WTC11 (cell line): ENCODE measurements around the gene MED12L. TPM values are rescaled to one million over a fixed set of nuclear protein-coding genes. Genes with fewer than 3 reads are reported as not detected.

ENCODE experiments used
- ATAC-seq: fragments of 200-7000 bp; cut with Tn5 transposase; 2 replicates; pipeline ENCODE4 v1.10.0; 2021; ENCODE audit warnings: mild to moderate bottlenecking, moderate library complexity
- CTCF ChIA-PET: fragments of 300-600 bp; sonication (Branson Sonifier 250); formaldehyde crosslinking; loops from one replicate; lab custom pipeline; 2021; ENCODE audit warnings: antibody characterized with exemption; lab: Charles Lee
- POLR2A ChIA-PET: fragments of 350-600 bp; sonication (Branson Sonifier 250); formaldehyde crosslinking; loops from one replicate; lab custom pipeline; 2021; ENCODE audit warnings: antibody characterized with exemption; lab: Charles Lee
- DNase-seq: peaks from one replicate; pipeline ENCODE4 v3.0.0; 2021; ENCODE audit warnings: low spot score
- H3K27ac Mint-ChIP-seq: 2 replicates; pipeline ENCODE4 v1.8.0; 2021; ENCODE audit warnings: mixed read lengths
- H3K27me3 Mint-ChIP-seq: 2 replicates; pipeline ENCODE4 v1.8.0; 2021; ENCODE audit warnings: low read depth, mild to moderate bottlenecking, moderate library complexity, mixed read lengths
- H3K36me3 Mint-ChIP-seq: 2 replicates; pipeline ENCODE4 v1.8.0; 2021; ENCODE audit warnings: mixed read lengths
- H3K4me1 Mint-ChIP-seq: 2 replicates; pipeline ENCODE4 v1.8.0; 2022; ENCODE audit warnings: mixed read lengths
- H3K4me3 Mint-ChIP-seq: 2 replicates; pipeline ENCODE4 v1.8.0; 2021; ENCODE audit warnings: mild to moderate bottlenecking, moderate library complexity, mixed read lengths
- H3K9me3 Mint-ChIP-seq: 2 replicates; pipeline ENCODE4 v1.8.0; 2021; ENCODE audit warnings: mixed read lengths
- ELF4 ChIP-seq: sonication (generic); formaldehyde crosslinking; IDR thresholded peaks from 2 replicates; pipeline ENCODE4 v1.8.1; 2022; ENCODE audit warnings: low read depth, mild to moderate bottlenecking, moderate library complexity, missing genetic modification reagents
- KAT7 ChIP-seq: sonication (generic); formaldehyde crosslinking; IDR thresholded peaks from 2 replicates; pipeline ENCODE4 v1.8.1; 2023; ENCODE audit warnings: missing genetic modification reagents, mild to moderate bottlenecking, borderline replicate concordance
- MXD4 ChIP-seq: fragments of 250-450 bp; sonication (Bioruptor Pico); IDR thresholded peaks from 2 replicates; pipeline ENCODE4 v1.8.0; 2021; ENCODE audit warnings: mild to moderate bottlenecking, moderate library complexity, borderline replicate concordance
- MYBL2 ChIP-seq: sonication (generic); formaldehyde crosslinking; IDR thresholded peaks from 2 replicates; pipeline ENCODE4 v1.8.1; 2023; ENCODE audit warnings: mild to moderate bottlenecking, moderate library complexity, missing genetic modification reagents
- NFE2L1 ChIP-seq: sonication (generic); formaldehyde crosslinking; IDR thresholded peaks from 2 replicates; pipeline ENCODE4 v1.8.1; 2023; ENCODE audit warnings: missing genetic modification reagents
- TEAD1 ChIP-seq: sonication (generic); formaldehyde crosslinking; IDR thresholded peaks from 2 replicates; pipeline ENCODE4 v1.8.0; 2022; ENCODE audit warnings: mild to moderate bottlenecking, missing genetic modification reagents
- ZBTB21 ChIP-seq: sonication (generic); formaldehyde crosslinking; IDR thresholded peaks from 2 replicates; pipeline ENCODE4 v1.8.1; 2023; ENCODE audit warnings: mild to moderate bottlenecking, missing genetic modification reagents, borderline replicate concordance
- ZNF138 ChIP-seq: sonication (generic); formaldehyde crosslinking; conservative IDR thresholded peaks from 2 replicates; pipeline ENCODE4 v1.8.1; 2022; ENCODE audit warnings: mild to moderate bottlenecking, moderate library complexity, missing genetic modification reagents
- ZNF232 ChIP-seq: sonication (generic); formaldehyde crosslinking; IDR thresholded peaks from 2 replicates; pipeline ENCODE4 v1.8.0; 2022; ENCODE audit warnings: mild to moderate bottlenecking, missing genetic modification reagents
- total RNA-seq: library from RNA; stranded (reverse); gene quantifications from 3 replicates; pipeline ENCODE4 v1.2.3, GENCODE V29; 2021
- TF ChIP-seq, protein P1 (sequence below): sonication (generic); formaldehyde crosslinking; IDR thresholded peaks from 2 replicates; pipeline ENCODE4 v1.8.0; 2023; ENCODE audit warnings: missing genetic modification reagents
- TF ChIP-seq, protein P2 (sequence below): fragments of 250-450 bp; sonication (Bioruptor Pico); IDR thresholded peaks from 2 replicates; pipeline ENCODE4 v1.9.0; 2021; ENCODE audit warnings: moderate library complexity, mild to moderate bottlenecking, inconsistent platforms, borderline replicate concordance
- TF ChIP-seq, protein P3 (sequence below): sonication (generic); formaldehyde crosslinking; IDR thresholded peaks from 2 replicates; pipeline ENCODE4 v1.8.0; 2023; ENCODE audit warnings: missing genetic modification reagents, mild to moderate bottlenecking, borderline replicate concordance
- TF ChIP-seq, protein P4 (sequence below): sonication (generic); formaldehyde crosslinking; IDR thresholded peaks from 2 replicates; pipeline ENCODE4 v1.8.0; 2022; ENCODE audit warnings: mild to moderate bottlenecking, missing genetic modification reagents
- TF ChIP-seq, protein P5 (sequence below): fragments of 250-450 bp; sonication (Bioruptor Pico); IDR thresholded peaks from 2 replicates; pipeline ENCODE4 v1.9.0; 2021; ENCODE audit warnings: mild to moderate bottlenecking
- TF ChIP-seq, protein P6 (sequence below): fragments of 250-450 bp; sonication (Bioruptor Pico); conservative IDR thresholded peaks from 2 replicates; pipeline ENCODE4 v1.9.0; 2021; ENCODE audit warnings: mild to moderate bottlenecking
- TF ChIP-seq, protein P7 (sequence below): sonication (generic); formaldehyde crosslinking; IDR thresholded peaks from 2 replicates; pipeline ENCODE4 v1.8.1; 2022; ENCODE audit warnings: low read depth, mild to moderate bottlenecking, moderate library complexity, missing genetic modification reagents, borderline replicate concordance
- TF ChIP-seq, protein P8 (sequence below): sonication (generic); formaldehyde crosslinking; IDR thresholded peaks from 2 replicates; pipeline ENCODE4 v1.8.1; 2022; ENCODE audit warnings: mild to moderate bottlenecking, missing genetic modification reagents, moderate library complexity, borderline replicate concordance

The MED12L gene
- total RNA-seq, 1 experiment from 2014 or later = 27.4 TPM

DNA sequence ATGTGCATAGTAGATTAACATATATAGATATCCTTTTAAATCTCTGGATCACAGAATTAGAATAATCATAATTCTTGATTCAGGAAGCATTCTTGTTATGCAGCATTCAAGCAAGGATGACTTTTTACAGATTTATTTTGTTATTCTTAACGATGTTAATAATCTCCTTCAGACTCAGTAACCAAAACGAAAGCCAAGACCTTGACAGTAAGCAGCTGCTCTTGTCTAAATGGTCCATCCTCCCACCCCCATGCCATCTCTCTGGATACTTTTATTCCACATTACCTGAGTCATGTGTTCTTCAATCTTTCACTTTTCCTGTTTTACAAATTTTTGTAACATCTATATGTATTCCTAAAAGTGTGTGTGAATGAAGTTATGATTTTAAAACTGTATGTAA, 150.9 kb downstream of the MED12L start (continued):
- no peak for TF ChIP-seq TEAD1 (CRISPR knock-in tag)

DNA sequence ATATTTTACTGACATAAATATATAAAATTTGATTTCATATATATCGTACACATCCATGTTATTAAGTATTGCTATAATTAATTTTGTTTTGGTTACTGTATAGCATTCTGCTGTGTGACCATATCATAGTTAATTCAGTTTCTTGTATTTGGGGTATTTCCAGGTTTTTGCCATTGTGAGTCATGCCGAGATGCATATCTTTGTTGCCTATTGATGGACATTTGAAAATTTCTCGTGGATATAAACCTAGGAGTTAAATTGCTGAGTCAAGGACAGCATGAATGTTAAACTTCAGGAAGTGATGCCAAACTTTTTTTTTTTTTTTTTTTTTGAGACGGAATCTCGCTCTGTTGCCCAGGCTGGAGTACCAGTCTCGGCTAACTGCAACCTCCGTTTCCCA, 151.3 kb downstream of the MED12L start:
- TF ChIP-seq ZNF138 (no peak), MYBL2 (CRISPR knock-in tag) (no peak), ELF4 (CRISPR knock-in tag) (no peak), NFE2L1 (CRISPR knock-in tag) (no peak), ZNF232 (CRISPR knock-in tag) (no peak), ZBTB21 (CRISPR knock-in tag) (no peak), KAT7 (no peak), MXD4 (CRISPR knock-in tag) (no peak)
- TF ChIP-seq, protein P1, sequence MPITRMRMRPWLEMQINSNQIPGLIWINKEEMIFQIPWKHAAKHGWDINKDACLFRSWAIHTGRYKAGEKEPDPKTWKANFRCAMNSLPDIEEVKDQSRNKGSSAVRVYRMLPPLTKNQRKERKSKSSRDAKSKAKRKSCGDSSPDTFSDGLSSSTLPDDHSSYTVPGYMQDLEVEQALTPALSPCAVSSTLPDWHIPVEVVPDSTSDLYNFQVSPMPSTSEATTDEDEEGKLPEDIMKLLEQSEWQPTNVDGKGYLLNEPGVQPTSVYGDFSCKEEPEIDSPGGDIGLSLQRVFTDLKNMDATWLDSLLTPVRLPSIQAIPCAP = no peak
- TF ChIP-seq, protein P2, sequence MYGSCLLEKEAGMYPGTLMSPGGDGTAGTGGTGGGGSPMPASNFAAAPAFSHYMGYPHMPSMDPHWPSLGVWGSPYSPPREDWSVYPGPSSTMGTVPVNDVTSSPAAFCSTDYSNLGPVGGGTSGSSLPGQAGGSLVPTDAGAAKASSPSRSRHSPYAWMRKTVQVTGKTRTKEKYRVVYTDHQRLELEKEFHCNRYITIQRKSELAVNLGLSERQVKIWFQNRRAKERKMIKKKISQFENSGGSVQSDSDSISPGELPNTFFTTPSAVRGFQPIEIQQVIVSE = no peak
- TF ChIP-seq, protein P3, sequence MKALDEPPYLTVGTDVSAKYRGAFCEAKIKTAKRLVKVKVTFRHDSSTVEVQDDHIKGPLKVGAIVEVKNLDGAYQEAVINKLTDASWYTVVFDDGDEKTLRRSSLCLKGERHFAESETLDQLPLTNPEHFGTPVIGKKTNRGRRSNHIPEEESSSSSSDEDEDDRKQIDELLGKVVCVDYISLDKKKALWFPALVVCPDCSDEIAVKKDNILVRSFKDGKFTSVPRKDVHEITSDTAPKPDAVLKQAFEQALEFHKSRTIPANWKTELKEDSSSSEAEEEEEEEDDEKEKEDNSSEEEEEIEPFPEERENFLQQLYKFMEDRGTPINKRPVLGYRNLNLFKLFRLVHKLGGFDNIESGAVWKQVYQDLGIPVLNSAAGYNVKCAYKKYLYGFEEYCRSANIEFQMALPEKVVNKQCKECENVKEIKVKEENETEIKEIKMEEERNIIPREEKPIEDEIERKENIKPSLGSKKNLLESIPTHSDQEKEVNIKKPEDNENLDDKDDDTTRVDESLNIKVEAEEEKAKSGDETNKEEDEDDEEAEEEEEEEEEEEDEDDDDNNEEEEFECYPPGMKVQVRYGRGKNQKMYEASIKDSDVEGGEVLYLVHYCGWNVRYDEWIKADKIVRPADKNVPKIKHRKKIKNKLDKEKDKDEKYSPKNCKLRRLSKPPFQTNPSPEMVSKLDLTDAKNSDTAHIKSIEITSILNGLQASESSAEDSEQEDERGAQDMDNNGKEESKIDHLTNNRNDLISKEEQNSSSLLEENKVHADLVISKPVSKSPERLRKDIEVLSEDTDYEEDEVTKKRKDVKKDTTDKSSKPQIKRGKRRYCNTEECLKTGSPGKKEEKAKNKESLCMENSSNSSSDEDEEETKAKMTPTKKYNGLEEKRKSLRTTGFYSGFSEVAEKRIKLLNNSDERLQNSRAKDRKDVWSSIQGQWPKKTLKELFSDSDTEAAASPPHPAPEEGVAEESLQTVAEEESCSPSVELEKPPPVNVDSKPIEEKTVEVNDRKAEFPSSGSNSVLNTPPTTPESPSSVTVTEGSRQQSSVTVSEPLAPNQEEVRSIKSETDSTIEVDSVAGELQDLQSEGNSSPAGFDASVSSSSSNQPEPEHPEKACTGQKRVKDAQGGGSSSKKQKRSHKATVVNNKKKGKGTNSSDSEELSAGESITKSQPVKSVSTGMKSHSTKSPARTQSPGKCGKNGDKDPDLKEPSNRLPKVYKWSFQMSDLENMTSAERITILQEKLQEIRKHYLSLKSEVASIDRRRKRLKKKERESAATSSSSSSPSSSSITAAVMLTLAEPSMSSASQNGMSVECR (CRISPR knock-in tag) = no peak
- TF ChIP-seq, protein P4, sequence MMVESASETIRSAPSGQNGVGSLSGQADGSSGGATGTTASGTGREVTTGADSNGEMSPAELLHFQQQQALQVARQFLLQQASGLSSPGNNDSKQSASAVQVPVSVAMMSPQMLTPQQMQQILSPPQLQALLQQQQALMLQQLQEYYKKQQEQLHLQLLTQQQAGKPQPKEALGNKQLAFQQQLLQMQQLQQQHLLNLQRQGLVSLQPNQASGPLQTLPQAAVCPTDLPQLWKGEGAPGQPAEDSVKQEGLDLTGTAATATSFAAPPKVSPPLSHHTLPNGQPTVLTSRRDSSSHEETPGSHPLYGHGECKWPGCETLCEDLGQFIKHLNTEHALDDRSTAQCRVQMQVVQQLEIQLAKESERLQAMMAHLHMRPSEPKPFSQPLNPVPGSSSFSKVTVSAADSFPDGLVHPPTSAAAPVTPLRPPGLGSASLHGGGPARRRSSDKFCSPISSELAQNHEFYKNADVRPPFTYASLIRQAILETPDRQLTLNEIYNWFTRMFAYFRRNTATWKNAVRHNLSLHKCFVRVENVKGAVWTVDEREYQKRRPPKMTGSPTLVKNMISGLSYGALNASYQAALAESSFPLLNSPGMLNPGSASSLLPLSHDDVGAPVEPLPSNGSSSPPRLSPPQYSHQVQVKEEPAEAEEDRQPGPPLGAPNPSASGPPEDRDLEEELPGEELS (CRISPR knock-in tag) = no peak
- TF ChIP-seq, protein P5, sequence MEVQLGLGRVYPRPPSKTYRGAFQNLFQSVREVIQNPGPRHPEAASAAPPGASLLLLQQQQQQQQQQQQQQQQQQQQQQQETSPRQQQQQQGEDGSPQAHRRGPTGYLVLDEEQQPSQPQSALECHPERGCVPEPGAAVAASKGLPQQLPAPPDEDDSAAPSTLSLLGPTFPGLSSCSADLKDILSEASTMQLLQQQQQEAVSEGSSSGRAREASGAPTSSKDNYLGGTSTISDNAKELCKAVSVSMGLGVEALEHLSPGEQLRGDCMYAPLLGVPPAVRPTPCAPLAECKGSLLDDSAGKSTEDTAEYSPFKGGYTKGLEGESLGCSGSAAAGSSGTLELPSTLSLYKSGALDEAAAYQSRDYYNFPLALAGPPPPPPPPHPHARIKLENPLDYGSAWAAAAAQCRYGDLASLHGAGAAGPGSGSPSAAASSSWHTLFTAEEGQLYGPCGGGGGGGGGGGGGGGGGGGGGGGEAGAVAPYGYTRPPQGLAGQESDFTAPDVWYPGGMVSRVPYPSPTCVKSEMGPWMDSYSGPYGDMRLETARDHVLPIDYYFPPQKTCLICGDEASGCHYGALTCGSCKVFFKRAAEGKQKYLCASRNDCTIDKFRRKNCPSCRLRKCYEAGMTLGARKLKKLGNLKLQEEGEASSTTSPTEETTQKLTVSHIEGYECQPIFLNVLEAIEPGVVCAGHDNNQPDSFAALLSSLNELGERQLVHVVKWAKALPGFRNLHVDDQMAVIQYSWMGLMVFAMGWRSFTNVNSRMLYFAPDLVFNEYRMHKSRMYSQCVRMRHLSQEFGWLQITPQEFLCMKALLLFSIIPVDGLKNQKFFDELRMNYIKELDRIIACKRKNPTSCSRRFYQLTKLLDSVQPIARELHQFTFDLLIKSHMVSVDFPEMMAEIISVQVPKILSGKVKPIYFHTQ (CRISPR knock-in tag) = no peak
- TF ChIP-seq, protein P6, sequence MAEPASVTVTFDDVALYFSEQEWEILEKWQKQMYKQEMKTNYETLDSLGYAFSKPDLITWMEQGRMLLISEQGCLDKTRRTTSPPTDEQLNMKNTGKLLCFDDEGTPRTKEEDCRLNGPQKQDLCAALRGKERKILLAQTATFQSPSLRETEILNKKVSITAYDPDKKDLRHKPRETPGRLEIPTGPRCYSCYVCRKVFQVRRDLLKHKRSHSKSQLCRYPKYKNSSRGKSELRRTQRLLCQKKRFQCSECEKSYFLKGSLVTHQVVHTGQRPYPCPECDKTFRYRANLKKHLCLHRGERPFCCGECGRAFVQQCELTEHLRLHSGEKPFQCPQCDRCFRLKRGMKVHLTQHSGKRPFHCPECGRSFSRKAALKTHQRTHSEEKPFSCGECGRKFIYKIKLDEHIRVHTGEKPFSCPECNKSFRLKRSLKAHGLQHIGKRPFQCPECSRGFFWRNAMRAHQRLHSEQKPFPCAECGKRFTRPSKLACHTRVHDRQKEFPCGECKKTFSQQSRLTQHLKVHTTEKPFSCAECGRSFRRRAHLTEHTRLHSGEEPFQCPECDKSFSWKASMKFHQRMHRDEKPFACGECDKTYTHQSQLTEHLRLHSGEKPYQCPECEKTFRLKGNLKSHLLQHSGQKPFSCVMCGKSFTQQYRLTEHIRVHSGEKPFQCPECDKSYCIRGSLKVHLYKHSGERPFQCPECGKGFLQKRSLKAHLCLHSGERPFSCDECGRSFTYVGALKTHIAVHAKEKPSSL (CRISPR knock-in tag) = no peak
- TF ChIP-seq, protein P7, sequence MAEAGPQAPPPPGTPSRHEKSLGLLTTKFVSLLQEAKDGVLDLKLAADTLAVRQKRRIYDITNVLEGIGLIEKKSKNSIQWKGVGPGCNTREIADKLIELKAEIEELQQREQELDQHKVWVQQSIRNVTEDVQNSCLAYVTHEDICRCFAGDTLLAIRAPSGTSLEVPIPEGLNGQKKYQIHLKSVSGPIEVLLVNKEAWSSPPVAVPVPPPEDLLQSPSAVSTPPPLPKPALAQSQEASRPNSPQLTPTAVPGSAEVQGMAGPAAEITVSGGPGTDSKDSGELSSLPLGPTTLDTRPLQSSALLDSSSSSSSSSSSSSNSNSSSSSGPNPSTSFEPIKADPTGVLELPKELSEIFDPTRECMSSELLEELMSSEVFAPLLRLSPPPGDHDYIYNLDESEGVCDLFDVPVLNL = no peak
- TF ChIP-seq, protein P8, sequence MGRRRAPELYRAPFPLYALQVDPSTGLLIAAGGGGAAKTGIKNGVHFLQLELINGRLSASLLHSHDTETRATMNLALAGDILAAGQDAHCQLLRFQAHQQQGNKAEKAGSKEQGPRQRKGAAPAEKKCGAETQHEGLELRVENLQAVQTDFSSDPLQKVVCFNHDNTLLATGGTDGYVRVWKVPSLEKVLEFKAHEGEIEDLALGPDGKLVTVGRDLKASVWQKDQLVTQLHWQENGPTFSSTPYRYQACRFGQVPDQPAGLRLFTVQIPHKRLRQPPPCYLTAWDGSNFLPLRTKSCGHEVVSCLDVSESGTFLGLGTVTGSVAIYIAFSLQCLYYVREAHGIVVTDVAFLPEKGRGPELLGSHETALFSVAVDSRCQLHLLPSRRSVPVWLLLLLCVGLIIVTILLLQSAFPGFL (CRISPR knock-in tag) = no peak
- H3K36me3 Mint-ChIP-seq = peaks cover 18% of the 10 kb centered on the region
- DNase-seq (no peak), ATAC-seq (no peak)
- no peaks in the 10 kb centered on the region for H3K27me3 Mint-ChIP-seq
- H3K4me1 Mint-ChIP-seq = peaks cover 28% of the 10 kb centered on the region
- ChIA-PET CTCF (no interaction called here), POLR2A (no interaction called here)
- H3K4me3 Mint-ChIP-seq = no peak overlapping the region
- H3K9me3 Mint-ChIP-seq = peaks cover 14% of the 10 kb centered on the region
- H3K27ac Mint-ChIP-seq = no peak overlapping the region
